ENCODE results near the gene THTPA. TPM values are rescaled to one million over a fixed set of nuclear protein-coding genes. Genes with fewer than 3 reads are reported as not detected.
A peak's percentile ranks its signal among the peaks of the same experiment; 100 is the strongest.

Gene THTPA
- total and polyA plus RNA-seq, 2 of the 13 experiments (the other 11 are each of a cell fraction or from before 2014, with no cell fraction given): 7.4 to 8.7 TPM

DNA sequence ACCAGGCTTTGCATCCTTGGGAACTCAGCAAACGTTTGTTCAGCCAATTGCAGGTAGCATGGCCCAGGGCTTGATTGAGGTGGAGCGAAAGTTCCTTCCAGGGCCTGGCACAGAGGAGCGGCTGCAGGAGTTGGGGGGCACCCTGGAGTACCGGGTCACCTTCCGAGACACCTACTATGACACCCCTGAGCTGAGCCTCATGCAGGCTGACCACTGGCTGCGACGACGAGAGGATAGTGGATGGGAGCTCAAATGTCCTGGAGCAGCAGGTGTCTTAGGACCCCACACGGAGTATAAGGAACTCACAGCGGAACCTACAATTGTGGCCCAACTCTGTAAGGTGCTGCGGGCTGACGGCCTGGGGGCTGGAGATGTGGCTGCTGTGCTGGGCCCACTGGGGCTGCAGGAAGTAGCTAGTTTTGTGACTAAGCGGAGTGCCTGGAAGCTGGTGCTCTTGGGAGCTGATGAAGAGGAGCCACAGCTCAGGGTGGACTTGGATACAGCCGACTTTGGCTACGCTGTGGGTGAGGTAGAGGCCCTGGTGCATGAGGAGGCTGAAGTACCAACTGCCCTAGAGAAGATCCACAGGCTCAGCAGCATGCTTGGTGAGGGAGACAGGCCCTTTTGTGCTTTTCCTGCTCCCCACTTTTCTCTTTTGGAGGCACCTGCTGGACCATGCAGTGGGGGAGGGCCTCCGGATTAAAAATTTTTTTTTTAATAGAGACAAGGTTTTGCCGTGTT lies 799 bp downstream of the THTPA start (continued):
- TF ChIP-seq, protein P1, sequence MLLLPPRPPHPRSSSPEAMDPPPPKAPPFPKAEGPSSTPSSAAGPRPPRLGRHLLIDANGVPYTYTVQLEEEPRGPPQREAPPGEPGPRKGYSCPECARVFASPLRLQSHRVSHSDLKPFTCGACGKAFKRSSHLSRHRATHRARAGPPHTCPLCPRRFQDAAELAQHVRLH (CRISPR knock-in tag; IDR thresholded peaks at IDR 0.05; ENCODE audit: borderline replicate concordance, low read depth): 0 out of 2 replicates have a peak, but pooled peaks have one; percentile 17
- no peak for TF ChIP-seq ZNF510 (CRISPR knock-in tag; IDR thresholded peaks at IDR 0.05; ENCODE audit: low read depth)
- no peak for TF ChIP-seq EP300 (IDR thresholded peaks at IDR 0.05; ENCODE audit: low read depth in 2 of 2, low read length in 2 of 2)
- TF ChIP-seq EP300 (CRISPR knock-in tag; IDR thresholded peaks at IDR 0.05; ENCODE audit: borderline replicate concordance): no peak
- 0 out of 2 replicates have a peak, but pooled peaks have one; percentile 40 for TF ChIP-seq GATAD1 (CRISPR knock-in tag; IDR thresholded peaks at IDR 0.05)
- TF ChIP-seq MTA1 (CRISPR knock-in tag; IDR thresholded peaks at IDR 0.05; ENCODE audit: borderline replicate concordance): peak; percentile 38; the same call in 1 of the 2 replicates
- TF ChIP-seq ZNF501 (CRISPR knock-in tag; IDR thresholded peaks at IDR 0.05): no peak
- TF ChIP-seq PITX1 (CRISPR knock-in tag; IDR thresholded peaks at IDR 0.05): no peak
- TF ChIP-seq ZFP90 (CRISPR knock-in tag; IDR thresholded peaks at IDR 0.05; ENCODE audit: borderline replicate concordance): 0 out of 2 replicates have a peak, but pooled peaks have one; percentile 65
- TF ChIP-seq EZH2 (conservative IDR thresholded peaks at IDR 0.05; ENCODE audit: low read depth, low read length): no peak
- TF ChIP-seq TP53 (CRISPR knock-in tag; conservative IDR thresholded peaks at IDR 0.05): no peak; the same call in 1 of the 2 replicates
- TF ChIP-seq, protein P2, sequence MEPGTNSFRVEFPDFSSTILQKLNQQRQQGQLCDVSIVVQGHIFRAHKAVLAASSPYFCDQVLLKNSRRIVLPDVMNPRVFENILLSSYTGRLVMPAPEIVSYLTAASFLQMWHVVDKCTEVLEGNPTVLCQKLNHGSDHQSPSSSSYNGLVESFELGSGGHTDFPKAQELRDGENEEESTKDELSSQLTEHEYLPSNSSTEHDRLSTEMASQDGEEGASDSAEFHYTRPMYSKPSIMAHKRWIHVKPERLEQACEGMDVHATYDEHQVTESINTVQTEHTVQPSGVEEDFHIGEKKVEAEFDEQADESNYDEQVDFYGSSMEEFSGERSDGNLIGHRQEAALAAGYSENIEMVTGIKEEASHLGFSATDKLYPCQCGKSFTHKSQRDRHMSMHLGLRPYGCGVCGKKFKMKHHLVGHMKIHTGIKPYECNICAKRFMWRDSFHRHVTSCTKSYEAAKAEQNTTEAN (CRISPR knock-in tag; conservative IDR thresholded peaks at IDR 0.05): no peak
- 0 out of 2 replicates have a peak, but pooled peaks have one; percentile 84 for TF ChIP-seq ARHGAP35 (CRISPR knock-in tag; IDR thresholded peaks at IDR 0.05; ENCODE audit: borderline replicate concordance)
- no peak for TF ChIP-seq NR3C1 (CRISPR knock-in tag; IDR thresholded peaks at IDR 0.05)
- no peak for TF ChIP-seq ATM (IDR thresholded peaks at IDR 0.05; ENCODE audit: borderline replicate concordance)
- TF ChIP-seq, protein P3, sequence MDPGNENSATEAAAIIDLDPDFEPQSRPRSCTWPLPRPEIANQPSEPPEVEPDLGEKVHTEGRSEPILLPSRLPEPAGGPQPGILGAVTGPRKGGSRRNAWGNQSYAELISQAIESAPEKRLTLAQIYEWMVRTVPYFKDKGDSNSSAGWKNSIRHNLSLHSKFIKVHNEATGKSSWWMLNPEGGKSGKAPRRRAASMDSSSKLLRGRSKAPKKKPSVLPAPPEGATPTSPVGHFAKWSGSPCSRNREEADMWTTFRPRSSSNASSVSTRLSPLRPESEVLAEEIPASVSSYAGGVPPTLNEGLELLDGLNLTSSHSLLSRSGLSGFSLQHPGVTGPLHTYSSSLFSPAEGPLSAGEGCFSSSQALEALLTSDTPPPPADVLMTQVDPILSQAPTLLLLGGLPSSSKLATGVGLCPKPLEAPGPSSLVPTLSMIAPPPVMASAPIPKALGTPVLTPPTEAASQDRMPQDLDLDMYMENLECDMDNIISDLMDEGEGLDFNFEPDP (CRISPR knock-in tag; conservative IDR thresholded peaks at IDR 0.05): no peak
- TF ChIP-seq ZNF121 (CRISPR knock-in tag; IDR thresholded peaks at IDR 0.05): no peak
- no peak for TF ChIP-seq CHD2 (IDR thresholded peaks at IDR 0.05; ENCODE audit: low read depth, low read length)
- TF ChIP-seq NR1H2 (CRISPR knock-in tag; IDR thresholded peaks at IDR 0.05; ENCODE audit: borderline replicate concordance, low read depth): 0 out of 2 replicates have a peak, but pooled peaks have one; percentile 7
- TF ChIP-seq, protein P4, sequence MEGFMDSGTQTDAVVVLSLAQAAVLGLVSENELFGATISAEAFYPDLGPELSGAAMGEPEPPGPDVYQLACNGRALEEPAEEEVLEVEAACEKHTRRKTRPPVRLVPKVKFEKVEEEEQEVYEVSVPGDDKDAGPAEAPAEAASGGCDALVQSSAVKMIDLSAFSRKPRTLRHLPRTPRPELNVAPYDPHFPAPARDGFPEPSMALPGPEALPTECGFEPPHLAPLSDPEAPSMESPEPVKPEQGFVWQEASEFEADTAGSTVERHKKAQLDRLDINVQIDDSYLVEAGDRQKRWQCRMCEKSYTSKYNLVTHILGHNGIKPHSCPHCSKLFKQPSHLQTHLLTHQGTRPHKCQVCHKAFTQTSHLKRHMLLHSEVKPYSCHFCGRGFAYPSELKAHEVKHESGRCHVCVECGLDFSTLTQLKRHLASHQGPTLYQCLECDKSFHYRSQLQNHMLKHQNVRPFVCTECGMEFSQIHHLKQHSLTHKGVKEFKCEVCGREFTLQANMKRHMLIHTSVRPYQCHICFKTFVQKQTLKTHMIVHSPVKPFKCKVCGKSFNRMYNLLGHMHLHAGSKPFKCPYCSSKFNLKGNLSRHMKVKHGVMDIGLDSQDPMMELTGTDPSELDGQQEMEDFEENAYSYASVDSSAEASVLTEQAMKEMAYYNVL (CRISPR knock-in tag; IDR thresholded peaks at IDR 0.05; ENCODE audit: borderline replicate concordance): 0 out of 2 replicates have a peak, but pooled peaks have one; percentile 23
- no peak for TF ChIP-seq JARID2 (CRISPR knock-in tag; IDR thresholded peaks at IDR 0.05; ENCODE audit: insufficient replicate concordance)
- TF ChIP-seq ZNF619 (CRISPR knock-in tag; IDR thresholded peaks at IDR 0.05): peak; percentile 91; the same call in 1 of the 2 replicates
- TF ChIP-seq ZBTB38 (CRISPR knock-in tag; IDR thresholded peaks at IDR 0.05): peak; percentile 99
- 0 out of 2 replicates have a peak, but pooled peaks have one; percentile 32 for TF ChIP-seq RBFOX2 (IDR thresholded peaks at IDR 0.05; ENCODE audit: low read depth, low read length)
- no peak for TF ChIP-seq ZNF577 (CRISPR knock-in tag; IDR thresholded peaks at IDR 0.05; ENCODE audit: borderline replicate concordance, low read depth)
- no peak for TF ChIP-seq TBP (CRISPR knock-in tag; IDR thresholded peaks at IDR 0.05)

Measured in HepG2 (cell line).